PC-9 (cell line): ENCODE measurements around the gene ARHGAP26.

ENCODE experiments used
- EZH2 ChIP-seq: fragments of 200-600 bp; sonication (generic); IDR thresholded peaks from 2 replicates; pipeline ENCODE4 v1.8.0; 2017; ENCODE audit warnings: antibody characterized with exemption, low read depth
- TF ChIP-seq, protein P1 (sequence below): fragments of 200-600 bp; sonication (generic); conservative IDR thresholded peaks from 2 replicates; pipeline ENCODE4 v1.6.1; 2017; ENCODE audit warnings: mixed run types, antibody characterized with exemption, mild to moderate bottlenecking, moderate library complexity

DNA sequence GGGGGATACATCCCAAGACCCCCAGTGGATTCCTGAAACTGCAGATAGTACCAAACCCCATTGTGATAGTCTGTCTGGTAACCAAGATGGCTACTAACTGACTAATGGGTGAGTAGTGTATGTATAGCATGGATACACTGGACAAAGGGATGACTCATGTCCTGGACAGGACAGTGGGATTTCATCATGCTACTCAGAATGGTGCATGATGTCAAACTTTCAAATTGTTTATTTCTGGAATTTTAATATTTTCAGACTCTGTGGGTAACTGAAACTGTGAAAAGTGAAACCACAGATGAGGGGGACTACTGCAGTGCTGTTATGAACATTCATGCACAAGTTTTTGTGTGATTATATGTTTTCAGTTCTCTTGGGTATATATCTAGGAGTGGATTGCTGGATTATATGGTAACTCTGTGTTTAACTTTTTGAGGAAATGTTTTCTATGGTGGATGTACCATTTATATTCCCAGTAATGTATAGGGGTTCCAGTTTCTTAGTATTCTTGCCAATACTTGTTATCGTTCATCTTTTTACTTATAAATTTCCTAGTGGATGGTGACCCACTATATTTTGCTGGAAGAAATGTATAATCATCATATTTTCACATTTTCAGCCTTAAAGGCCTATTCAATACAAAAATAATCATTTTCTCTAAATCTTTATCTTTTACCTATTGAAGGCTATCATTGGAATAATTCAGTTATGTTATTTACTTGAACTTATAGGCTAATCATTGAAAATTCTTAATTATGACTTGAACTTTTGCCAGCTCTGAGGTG, 492.4 kb downstream of the ARHGAP26 start:
- TF ChIP-seq, protein P1, sequence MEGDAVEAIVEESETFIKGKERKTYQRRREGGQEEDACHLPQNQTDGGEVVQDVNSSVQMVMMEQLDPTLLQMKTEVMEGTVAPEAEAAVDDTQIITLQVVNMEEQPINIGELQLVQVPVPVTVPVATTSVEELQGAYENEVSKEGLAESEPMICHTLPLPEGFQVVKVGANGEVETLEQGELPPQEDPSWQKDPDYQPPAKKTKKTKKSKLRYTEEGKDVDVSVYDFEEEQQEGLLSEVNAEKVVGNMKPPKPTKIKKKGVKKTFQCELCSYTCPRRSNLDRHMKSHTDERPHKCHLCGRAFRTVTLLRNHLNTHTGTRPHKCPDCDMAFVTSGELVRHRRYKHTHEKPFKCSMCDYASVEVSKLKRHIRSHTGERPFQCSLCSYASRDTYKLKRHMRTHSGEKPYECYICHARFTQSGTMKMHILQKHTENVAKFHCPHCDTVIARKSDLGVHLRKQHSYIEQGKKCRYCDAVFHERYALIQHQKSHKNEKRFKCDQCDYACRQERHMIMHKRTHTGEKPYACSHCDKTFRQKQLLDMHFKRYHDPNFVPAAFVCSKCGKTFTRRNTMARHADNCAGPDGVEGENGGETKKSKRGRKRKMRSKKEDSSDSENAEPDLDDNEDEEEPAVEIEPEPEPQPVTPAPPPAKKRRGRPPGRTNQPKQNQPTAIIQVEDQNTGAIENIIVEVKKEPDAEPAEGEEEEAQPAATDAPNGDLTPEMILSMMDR, result no peak
- no peak for TF ChIP-seq EZH2
